Duodenal mucosa (tissue), 2 donors: ENCODE data around the gene DEDD.
A peak's percentile ranks its signal among the peaks of the same experiment; 100 is the strongest.

Source experiments
- H3K27ac ChIP-seq: one replicate; pipeline ENCODE4 v1.7.0; 2013; ENCODE audit warnings: low read depth, low read length
- H3K27me3 ChIP-seq, 2 donors: one replicate each; pipeline ENCODE4 v1.7.0; 2013; ENCODE audit warnings: low read length in 2 of 2, control low read depth in 1 of 2; ENCODE audit not compliant: insufficient read depth in 2 of 2, control insufficient read depth in 1 of 2
- H3K36me3 ChIP-seq, 2 donors: one replicate each; pipeline ENCODE4 v1.7.0; 2013; ENCODE audit warnings: low read length in 2 of 2, control low read depth in 1 of 2; ENCODE audit not compliant: insufficient read depth in 2 of 2, control insufficient read depth in 1 of 2
- H3K4me1 ChIP-seq, 2 donors: one replicate each; pipeline ENCODE4 v1.7.0; 2013; ENCODE audit warnings: low read length in 2 of 2, control low read depth in 1 of 2; ENCODE audit not compliant: insufficient read depth in 2 of 2, control insufficient read depth in 1 of 2
- H3K4me3 ChIP-seq, 2 donors: one replicate each; pipeline ENCODE4 v1.7.0; 2013; ENCODE audit warnings: low read length in 2 of 2, low read depth in 1 of 2
- H3K9ac ChIP-seq, 2 donors: one replicate each; pipeline ENCODE4 v1.7.0; 2013; ENCODE audit warnings: low read length in 2 of 2, low read depth in 1 of 2
- H3K9me3 ChIP-seq, 2 donors: one replicate each; pipeline ENCODE4 v1.7.0; 2013; ENCODE audit warnings: low read length in 2 of 2, control low read depth in 1 of 2; ENCODE audit not compliant: control insufficient read depth in 1 of 2

DEDD gene

DNA sequence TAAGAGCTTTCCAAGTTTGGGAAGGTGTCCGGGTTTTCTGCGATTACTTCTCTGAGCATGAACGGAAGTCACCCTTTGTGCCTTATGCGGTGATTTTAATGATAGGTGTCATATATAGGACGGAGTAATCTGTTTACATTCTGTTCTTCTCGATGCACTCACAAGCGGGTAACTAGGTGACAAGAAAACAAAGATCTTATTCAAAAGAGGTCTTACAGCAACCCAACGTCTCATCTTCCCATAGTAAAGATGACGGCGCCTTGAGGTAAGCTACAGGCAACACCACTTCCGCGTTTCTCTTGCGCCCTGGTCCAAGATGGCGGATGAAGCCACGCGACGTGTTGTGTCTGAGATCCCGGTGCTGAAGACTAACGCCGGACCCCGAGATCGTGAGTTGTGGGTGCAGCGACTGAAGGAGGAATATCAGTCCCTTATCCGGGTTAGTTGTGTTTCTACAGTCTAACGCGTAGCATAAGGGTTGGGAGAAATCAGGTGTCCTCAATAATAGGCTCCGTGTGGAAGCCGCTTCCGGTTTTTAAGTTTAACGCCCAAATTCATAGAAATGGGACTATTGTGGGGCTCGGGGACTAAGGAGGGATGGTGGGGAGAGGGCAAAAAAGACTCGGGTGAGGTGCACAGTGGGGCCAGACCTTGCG, 21.3 kb upstream of the DEDD start, which contains the start of gene UFC1:
TSS of gene UFC1 (plus strand) at position 297 of the 656 bp plus-strand sequence. CDS start at position 317, 20 bp downstream.
- Histone ChIP-seq H3K27me3 (no peaks in the 10 kb centered on the region), H3K27ac (peak within 1 kb of the TSS; percentile 96), H3K4me1 (peaks cover 12 to 14% of the 10 kb centered on the region in 2 donors), H3K36me3 (peaks cover 11 to 18% of the 10 kb centered on the region in 2 donors), H3K4me3 (peak within 1 kb of the TSS; percentile 84 to 98), H3K9me3 (no peaks in the 10 kb centered on the region), H3K9ac (peak within 1 kb of the TSS; percentile 79 to 92)

GRCh38 chr1:161153176-161153575, 20.7 kb upstream of the DEDD start:
- Histone ChIP-seq H3K4me3 (peak overlapping the region; percentile 84 to 98), H3K27ac (no peak overlapping the region), H3K9me3 (no peaks in the 10 kb centered on the region), H3K9ac (peak overlapping the region in 1 of 2 donors; percentile 92), H3K27me3 (no peaks in the 10 kb centered on the region), H3K4me1 (peaks cover 9 to 10% of the 10 kb centered on the region in 2 donors), H3K36me3 (peaks cover 8 to 14% of the 10 kb centered on the region in 2 donors)

DNA sequence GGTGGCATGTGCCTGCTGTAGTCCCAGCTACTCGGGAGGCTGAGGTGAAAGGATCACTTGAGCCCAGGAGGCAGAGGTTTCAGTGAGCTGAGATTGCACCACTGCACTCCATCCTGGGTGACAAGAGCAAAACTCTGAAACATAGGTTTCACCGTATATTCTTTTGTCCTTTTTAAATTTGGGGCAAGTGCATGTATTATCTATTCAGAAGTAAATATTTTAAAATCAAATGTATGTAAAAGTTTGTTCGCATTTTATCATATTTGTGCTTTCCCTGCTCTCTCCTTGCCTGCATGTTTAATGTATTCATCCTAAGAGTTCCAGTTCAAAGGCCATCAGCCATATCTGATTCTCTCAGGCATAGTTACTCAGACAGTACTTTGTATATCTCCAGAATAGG, 13.4 kb upstream of the DEDD start:
- Histone ChIP-seq H3K9ac (no peak overlapping the region), H3K36me3 (no peaks in the 10 kb centered on the region), H3K4me3 (no peak overlapping the region), H3K27me3 (no peaks in the 10 kb centered on the region), H3K4me1 (no peaks in the 10 kb centered on the region), H3K9me3 (no peaks in the 10 kb centered on the region), H3K27ac (no peak overlapping the region)

GRCh38 chr1:161140755-161141400, 8.4 kb upstream of the DEDD start:
- H3K4me1 ChIP-seq, result peaks cover 0 to 6% of the 10 kb centered on the region in 2 donors
- H3K27me3 ChIP-seq, result no peaks in the 10 kb centered on the region

DNA sequence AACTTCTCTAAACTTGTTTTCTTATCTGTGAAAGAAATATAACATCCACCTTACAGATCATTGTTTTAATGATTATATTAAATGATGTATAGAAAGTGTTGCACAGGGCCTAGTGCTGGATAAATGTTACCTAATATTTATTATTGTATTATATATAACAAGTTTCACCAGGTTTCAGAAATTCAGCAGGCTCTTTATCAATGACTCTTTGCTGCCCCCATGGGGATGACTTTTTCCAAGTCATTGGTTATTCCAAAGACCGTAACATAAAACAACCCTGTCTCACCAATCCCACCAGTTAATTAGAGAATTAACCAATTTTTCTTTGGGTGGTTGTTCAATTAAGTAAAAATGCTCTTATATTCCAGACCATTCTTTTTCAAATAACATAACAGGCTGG, 7.3 kb upstream of the DEDD start:
- Histone ChIP-seq H3K27ac (no peak overlapping the region), H3K9ac (no peak overlapping the region), H3K9me3 (no peaks in the 10 kb centered on the region), H3K36me3 (no peaks in the 10 kb centered on the region), H3K4me1 (peaks cover 0 to 6% of the 10 kb centered on the region in 2 donors), H3K27me3 (no peaks in the 10 kb centered on the region), H3K4me3 (no peak overlapping the region)

More at GRCh38 chr1:161140755-161141400, 8.4 kb upstream of the DEDD start:
- H3K9ac ChIP-seq, result no peak overlapping the region
- H3K9me3 ChIP-seq, result no peaks in the 10 kb centered on the region
- H3K27ac ChIP-seq, result no peak overlapping the region
- H3K36me3 ChIP-seq, result no peaks in the 10 kb centered on the region
- no peak overlapping the region for H3K4me3 ChIP-seq

DNA sequence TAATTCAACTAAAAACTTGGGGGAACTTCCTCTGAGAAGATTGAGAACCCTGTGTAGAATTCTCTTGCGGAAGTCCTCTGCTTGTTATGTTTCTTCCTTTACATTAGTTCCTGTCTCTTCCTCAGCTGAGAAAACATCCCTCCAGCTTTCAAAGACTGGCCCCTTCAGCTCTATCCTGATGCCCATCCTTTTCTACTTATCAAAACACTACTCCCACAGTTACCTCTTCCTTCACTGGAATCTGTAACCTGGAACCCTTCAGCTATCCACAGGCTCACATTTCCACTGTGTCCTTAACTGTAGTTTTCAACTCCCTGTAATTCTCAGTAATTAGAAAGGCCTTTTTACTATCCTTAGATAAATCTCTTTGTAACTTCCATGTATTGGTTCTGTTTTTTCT, 6.0 kb upstream of the DEDD start:
- Histone ChIP-seq H3K36me3 (no peaks in the 10 kb centered on the region), H3K4me3 (no peak overlapping the region), H3K27me3 (no peaks in the 10 kb centered on the region), H3K27ac (no peak overlapping the region), H3K9ac (no peak overlapping the region), H3K4me1 (peaks cover 6 to 11% of the 10 kb centered on the region in 2 donors), H3K9me3 (no peaks in the 10 kb centered on the region)

GRCh38 chr1:161137881-161138280, 5.4 kb upstream of the DEDD start:
- Histone ChIP-seq H3K27me3 (no peaks in the 10 kb centered on the region), H3K9me3 (no peaks in the 10 kb centered on the region), H3K4me3 (no peak overlapping the region), H3K4me1 (peaks cover 7 to 12% of the 10 kb centered on the region in 2 donors), H3K9ac (no peak overlapping the region), H3K27ac (no peak overlapping the region), H3K36me3 (no peaks in the 10 kb centered on the region)

- Histone ChIP-seq H3K9ac (peak overlapping the region; percentile 88 to 97), H3K4me1 (peaks cover 16 to 26% of the 10 kb centered on the region in 2 donors), H3K27ac (peak overlapping the region; percentile 90), H3K4me3 (peak overlapping the region; percentile 73 to 96), H3K9me3 (no peaks in the 10 kb centered on the region), H3K27me3 (no peaks in the 10 kb centered on the region), H3K36me3 (peaks cover 7 to 15% of the 10 kb centered on the region in 2 donors)
Observed at GRCh38 chr1:161133220-161133740, 813 bp upstream of the DEDD start.

GRCh38 chr1:161131523-161132409, 701 bp downstream of the DEDD start:
- Histone ChIP-seq H3K27ac (peak overlapping the region; percentile 90), H3K27me3 (no peaks in the 10 kb centered on the region), H3K4me3 (peak overlapping the region; percentile 73 to 96), H3K4me1 (peaks cover 25% of the 10 kb centered on the region in 2 donors), H3K9me3 (no peaks in the 10 kb centered on the region), H3K9ac (peak overlapping the region; percentile 73 to 88), H3K36me3 (peaks cover 14 to 27% of the 10 kb centered on the region in 2 donors)
